Vagina (tissue), 2 donors: Measurements from ENCODE around the gene SCMH1. TPM values are rescaled to one million over a fixed set of nuclear protein-coding genes. Genes with fewer than 3 reads are reported as not detected.

ENCODE experiments used
- DNase-seq, 2 donors: peaks; one replicate each; pipeline ENCODE4 v3.0.0-alpha.2; 2017; ENCODE audit errors: extremely low spot score in 2 of 2
- H3K27ac ChIP-seq: fragments of 200-600 bp; sonication (generic); one replicate; pipeline ENCODE4 v1.5.1; 2019
- H3K27me3 ChIP-seq: fragments of 200-600 bp; sonication (generic); one replicate; pipeline ENCODE4 v1.5.1; 2019
- H3K36me3 ChIP-seq, 2 donors: fragments of 200-600 bp; sonication (generic); one replicate each; pipeline ENCODE4 v1.5.1; 2017 to 2019
- H3K4me1 ChIP-seq: fragments of 200-600 bp; sonication (generic); one replicate; pipeline ENCODE4 v1.5.1; 2019
- H3K4me3 ChIP-seq, 2 donors: fragments of 200-600 bp; sonication (generic); 1 replicate in 1 of 2; 2 replicates in 1 of 2; pipeline ENCODE4 v1.5.1; 2016 to 2019
- H3K9me3 ChIP-seq: fragments of 200-600 bp; sonication (generic); one replicate; pipeline ENCODE4 v1.5.1; 2019
- POLR2A ChIP-seq, 2 donors: fragments of 450-650 bp; IDR thresholded peaks; one replicate each; pipeline ENCODE4 v1.6.1; 2017; ENCODE audit warnings: antibody characterized with exemption in 2 of 2, mild to moderate bottlenecking in 2 of 2, moderate library complexity in 2 of 2
- POLR2AphosphoS5 ChIP-seq, 2 donors: sonication (generic); formaldehyde crosslinking; IDR thresholded peaks; one replicate each; pipeline ENCODE4 v1.9.0; 2017; ENCODE audit warnings: antibody characterized with exemption in 2 of 2, mild to moderate bottlenecking in 2 of 2, low read depth in 1 of 2; ENCODE audit not compliant: insufficient read depth in 1 of 2
- intact Hi-C: fragments of 100-400 bp; cut with DNase I; formaldehyde crosslinking; loops from one replicate; pipeline ENCODE4 v1.15.1; 2023
- total RNA-seq: library from RNA; depleted of rRNA; stranded (reverse); fragments of >200 nt; gene quantifications from one replicate; pipeline ENCODE4 v1.2.3, GENCODE V29; 2016
- TF ChIP-seq, protein P1 (sequence below), 3 experiments: fragments of 450-650 bp in 2 of 3; fragments of 200-600 bp in 1 of 3; sonication (generic) in 1 of 3; IDR thresholded peaks; one replicate each; pipeline ENCODE4 v1.5.1; 2017 to 2019; ENCODE audit warnings: antibody characterized with exemption in 3 of 3, mild to moderate bottlenecking in 2 of 3, moderate library complexity in 2 of 3

SCMH1 gene
- total RNA-seq, 1 donor from 2014 or later = 35.1 TPM

DNA sequence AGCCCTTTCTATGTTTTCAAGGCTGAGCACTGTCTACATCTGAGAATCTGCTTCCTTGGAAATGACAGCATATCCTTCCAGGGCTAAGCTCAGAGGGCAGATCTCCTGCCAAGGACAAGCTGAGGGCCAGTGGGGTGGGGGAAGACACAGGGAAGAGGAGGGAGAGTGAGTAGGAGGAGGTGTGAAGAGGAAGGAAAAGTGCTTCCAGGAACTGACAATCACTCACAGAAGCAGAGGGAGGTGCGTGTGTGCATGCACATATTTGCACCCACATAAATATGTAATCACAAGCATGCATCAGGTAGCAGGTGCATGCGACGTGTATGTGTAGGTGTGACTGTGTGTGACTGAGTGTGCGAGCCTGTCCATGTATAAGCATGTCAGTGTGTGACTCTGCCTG is 43.7 kb upstream of the SCMH1 start:
- no peaks in the 10 kb centered on the region for H3K36me3 ChIP-seq
- H3K27me3 ChIP-seq = no peaks in the 10 kb centered on the region
- no peak overlapping the region for H3K27ac ChIP-seq
- H3K9me3 ChIP-seq = no peaks in the 10 kb centered on the region
- H3K4me1 ChIP-seq = no peaks in the 10 kb centered on the region
- H3K4me3 ChIP-seq = no peak overlapping the region
- no peak for TF ChIP-seq POLR2AphosphoS5 (IDR thresholded peaks at IDR 0.05; ENCODE audit: insufficient read depth in 1 of 2, low read depth in 1 of 2)
- no peak for TF ChIP-seq POLR2A (IDR thresholded peaks at IDR 0.05)
- intact Hi-C loops = no loop called here
- no peak for DNase-seq

GRCh38 chr1:41284121-41284520 is 42.0 kb upstream of the SCMH1 start:
- no peaks in the 10 kb centered on the region for H3K9me3 ChIP-seq
- no peaks in the 10 kb centered on the region for H3K27me3 ChIP-seq
- no peak overlapping the region for H3K4me3 ChIP-seq
- intact Hi-C loops = loop anchor here (5.0 kb wide), 1 partner anchor 133 kb away; no protein-coding TSS in a partner anchor
- no peak for DNase-seq
- H3K27ac ChIP-seq = no peak overlapping the region
- H3K36me3 ChIP-seq = no peaks in the 10 kb centered on the region
- no peaks in the 10 kb centered on the region for H3K4me1 ChIP-seq
- no peak for TF ChIP-seq POLR2A (IDR thresholded peaks at IDR 0.05)

GRCh38 chr1:41282679-41283317 is 40.7 kb upstream of the SCMH1 start:
- no peak for DNase-seq
- Histone ChIP-seq H3K27ac (no peak overlapping the region), H3K36me3 (no peaks in the 10 kb centered on the region), H3K9me3 (no peaks in the 10 kb centered on the region), H3K4me3 (no peak overlapping the region), H3K4me1 (no peaks in the 10 kb centered on the region), H3K27me3 (no peaks in the 10 kb centered on the region)
- intact Hi-C loops = loop anchor here (5.0 kb wide), 1 partner anchor 135 kb away; no protein-coding TSS in a partner anchor
- TF ChIP-seq, protein P1, sequence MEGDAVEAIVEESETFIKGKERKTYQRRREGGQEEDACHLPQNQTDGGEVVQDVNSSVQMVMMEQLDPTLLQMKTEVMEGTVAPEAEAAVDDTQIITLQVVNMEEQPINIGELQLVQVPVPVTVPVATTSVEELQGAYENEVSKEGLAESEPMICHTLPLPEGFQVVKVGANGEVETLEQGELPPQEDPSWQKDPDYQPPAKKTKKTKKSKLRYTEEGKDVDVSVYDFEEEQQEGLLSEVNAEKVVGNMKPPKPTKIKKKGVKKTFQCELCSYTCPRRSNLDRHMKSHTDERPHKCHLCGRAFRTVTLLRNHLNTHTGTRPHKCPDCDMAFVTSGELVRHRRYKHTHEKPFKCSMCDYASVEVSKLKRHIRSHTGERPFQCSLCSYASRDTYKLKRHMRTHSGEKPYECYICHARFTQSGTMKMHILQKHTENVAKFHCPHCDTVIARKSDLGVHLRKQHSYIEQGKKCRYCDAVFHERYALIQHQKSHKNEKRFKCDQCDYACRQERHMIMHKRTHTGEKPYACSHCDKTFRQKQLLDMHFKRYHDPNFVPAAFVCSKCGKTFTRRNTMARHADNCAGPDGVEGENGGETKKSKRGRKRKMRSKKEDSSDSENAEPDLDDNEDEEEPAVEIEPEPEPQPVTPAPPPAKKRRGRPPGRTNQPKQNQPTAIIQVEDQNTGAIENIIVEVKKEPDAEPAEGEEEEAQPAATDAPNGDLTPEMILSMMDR (IDR thresholded peaks at IDR 0.05) = peak in 2 of 3 experiments; percentile 51 to 59
- TF ChIP-seq POLR2AphosphoS5 (IDR thresholded peaks at IDR 0.05; ENCODE audit: insufficient read depth in 1 of 2, low read depth in 1 of 2) = no peak

- no peaks in the 10 kb centered on the region for H3K36me3 ChIP-seq
- intact Hi-C loops = loop anchor here (5.0 kb wide), 1 partner anchor 136 kb away; no protein-coding TSS in a partner anchor
- no peak for DNase-seq
Observed at GRCh38 chr1:41281334-41281733, 39.2 kb upstream of the SCMH1 start.

DNA sequence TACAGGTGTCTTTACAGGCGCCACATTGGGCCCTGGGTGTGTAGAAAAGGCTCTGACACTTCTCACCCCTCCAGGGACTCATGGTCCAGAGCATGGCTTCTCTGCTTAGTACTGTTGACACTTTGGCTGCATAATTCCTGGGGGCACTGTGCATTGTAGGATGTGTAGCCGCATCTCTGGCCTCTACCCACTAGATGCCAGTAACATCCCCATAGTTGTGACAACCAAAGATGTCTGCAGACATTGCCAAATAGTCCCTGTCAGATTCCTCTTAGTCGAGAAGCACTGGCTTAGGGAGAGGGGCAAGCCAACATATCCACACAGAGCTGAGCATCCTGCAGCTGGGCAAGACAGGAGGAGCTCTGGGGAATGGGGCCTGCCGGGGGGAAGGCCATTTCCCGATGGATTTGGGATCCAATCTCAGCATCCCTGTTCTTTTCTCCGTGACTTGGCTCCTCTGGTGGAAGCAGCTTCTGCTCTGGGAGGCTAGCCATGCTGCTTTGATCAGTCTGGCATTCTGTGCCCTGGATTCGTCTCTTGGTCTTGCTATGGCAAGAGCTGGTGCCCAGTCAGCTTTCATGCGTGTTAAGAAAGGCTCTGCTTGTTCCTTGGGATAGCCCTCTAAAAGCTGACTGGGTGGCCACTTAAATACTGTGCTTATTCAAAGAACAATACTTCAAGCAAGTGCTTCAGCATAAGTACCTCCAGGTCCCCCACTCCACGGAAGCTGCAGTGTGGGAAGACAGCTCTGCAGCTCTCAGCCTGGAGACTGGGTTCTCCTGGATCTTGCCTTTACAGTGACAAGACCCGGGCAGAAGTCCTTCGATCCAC is 38.3 kb upstream of the SCMH1 start:
- Histone ChIP-seq H3K4me1 (no peaks in the 10 kb centered on the region), H3K27me3 (no peaks in the 10 kb centered on the region), H3K36me3 (no peaks in the 10 kb centered on the region), H3K27ac (no peak overlapping the region), H3K4me3 (no peak overlapping the region), H3K9me3 (no peaks in the 10 kb centered on the region)
- intact Hi-C loops = loop anchor here (5.0 kb wide), 1 partner anchor 137 kb away; no protein-coding TSS in a partner anchor
- TF ChIP-seq, protein P1 (IDR thresholded peaks at IDR 0.05) = no peak
- TF ChIP-seq POLR2AphosphoS5 (IDR thresholded peaks at IDR 0.05; ENCODE audit: insufficient read depth in 1 of 2, low read depth in 1 of 2) (no peak), POLR2A (IDR thresholded peaks at IDR 0.05) (no peak)
- DNase-seq = no peak

More at GRCh38 chr1:41281334-41281733, 39.2 kb upstream of the SCMH1 start:
- no peaks in the 10 kb centered on the region for H3K27me3 ChIP-seq
- no peaks in the 10 kb centered on the region for H3K4me1 ChIP-seq
- H3K9me3 ChIP-seq = no peaks in the 10 kb centered on the region
- no peak overlapping the region for H3K27ac ChIP-seq
- TF ChIP-seq POLR2A (IDR thresholded peaks at IDR 0.05) = no peak
- TF ChIP-seq, protein P1 (IDR thresholded peaks at IDR 0.05) = no peak
- no peak for TF ChIP-seq POLR2AphosphoS5 (IDR thresholded peaks at IDR 0.05; ENCODE audit: insufficient read depth in 1 of 2, low read depth in 1 of 2)
- H3K4me3 ChIP-seq = no peak overlapping the region
